Endothelial cell (in vitro differentiated cells): ENCODE measurements around the gene CALR. TPM values are rescaled to one million over a fixed set of nuclear protein-coding genes. Genes with fewer than 3 reads are reported as not detected.

ENCODE experiments used
- DNase-seq: peaks from one replicate; pipeline ENCODE4 v3.0.0; 2021; ENCODE audit warnings: low spot score
- H3K27ac Mint-ChIP-seq: one replicate; pipeline ENCODE4 v1.8.0; 2021; ENCODE audit warnings: mixed read lengths, inconsistent platforms; ENCODE audit not compliant: unreplicated experiment
- H3K27me3 Mint-ChIP-seq: one replicate; pipeline ENCODE4 v1.8.0; 2021; ENCODE audit warnings: mild to moderate bottlenecking, moderate library complexity, mixed read lengths, inconsistent platforms; ENCODE audit not compliant: unreplicated experiment
- H3K36me3 Mint-ChIP-seq: one replicate; pipeline ENCODE4 v1.8.0; 2021; ENCODE audit warnings: mild to moderate bottlenecking, low read depth, mixed read lengths, inconsistent platforms; ENCODE audit not compliant: unreplicated experiment
- H3K4me1 Mint-ChIP-seq: one replicate; pipeline ENCODE4 v1.8.0; 2021; ENCODE audit warnings: mild to moderate bottlenecking, mixed read lengths, inconsistent platforms; ENCODE audit not compliant: unreplicated experiment
- H3K4me3 Mint-ChIP-seq: one replicate; pipeline ENCODE4 v1.8.0; 2021; ENCODE audit warnings: mild to moderate bottlenecking, mixed read lengths, inconsistent platforms; ENCODE audit not compliant: unreplicated experiment
- H3K9me3 Mint-ChIP-seq: one replicate; pipeline ENCODE4 v1.8.0; 2021; ENCODE audit warnings: mixed read lengths, inconsistent platforms; ENCODE audit not compliant: unreplicated experiment
- total RNA-seq: library from RNA; stranded (reverse); fragmentation: NEBNext Ultra II Directional; extraction: Animal tissue kit (Norgen Biotek cat#: 25700); gene quantifications from one replicate; pipeline ENCODE4 v1.2.1, GENCODE V29; 2021; ENCODE audit not compliant: unreplicated experiment
- TF ChIP-seq, protein P1 (sequence below): fragments of 200-600 bp; sonication (generic); IDR thresholded peaks from one replicate; pipeline ENCODE4 v1.5.0; 2021; ENCODE audit warnings: antibody characterized with exemption; ENCODE audit not compliant: unreplicated experiment

CALR gene
- total RNA-seq, 1 donor from 2014 or later = 963 TPM

DNA sequence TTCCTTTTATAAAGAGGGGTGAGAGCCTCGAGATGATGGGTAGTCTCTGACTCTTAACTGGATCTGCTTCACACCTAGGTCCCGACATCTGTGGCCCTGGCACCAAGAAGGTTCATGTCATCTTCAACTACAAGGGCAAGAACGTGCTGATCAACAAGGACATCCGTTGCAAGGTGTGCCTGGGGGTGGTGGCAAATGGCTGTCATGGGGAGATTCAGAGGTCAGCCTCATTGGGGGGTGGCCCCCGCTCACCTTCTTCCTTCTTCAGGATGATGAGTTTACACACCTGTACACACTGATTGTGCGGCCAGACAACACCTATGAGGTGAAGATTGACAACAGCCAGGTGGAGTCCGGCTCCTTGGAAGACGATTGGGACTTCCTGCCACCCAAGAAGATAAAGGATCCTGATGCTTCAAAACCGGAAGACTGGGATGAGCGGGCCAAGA is 1.6 kb downstream of the CALR start:
- TF ChIP-seq, protein P1, sequence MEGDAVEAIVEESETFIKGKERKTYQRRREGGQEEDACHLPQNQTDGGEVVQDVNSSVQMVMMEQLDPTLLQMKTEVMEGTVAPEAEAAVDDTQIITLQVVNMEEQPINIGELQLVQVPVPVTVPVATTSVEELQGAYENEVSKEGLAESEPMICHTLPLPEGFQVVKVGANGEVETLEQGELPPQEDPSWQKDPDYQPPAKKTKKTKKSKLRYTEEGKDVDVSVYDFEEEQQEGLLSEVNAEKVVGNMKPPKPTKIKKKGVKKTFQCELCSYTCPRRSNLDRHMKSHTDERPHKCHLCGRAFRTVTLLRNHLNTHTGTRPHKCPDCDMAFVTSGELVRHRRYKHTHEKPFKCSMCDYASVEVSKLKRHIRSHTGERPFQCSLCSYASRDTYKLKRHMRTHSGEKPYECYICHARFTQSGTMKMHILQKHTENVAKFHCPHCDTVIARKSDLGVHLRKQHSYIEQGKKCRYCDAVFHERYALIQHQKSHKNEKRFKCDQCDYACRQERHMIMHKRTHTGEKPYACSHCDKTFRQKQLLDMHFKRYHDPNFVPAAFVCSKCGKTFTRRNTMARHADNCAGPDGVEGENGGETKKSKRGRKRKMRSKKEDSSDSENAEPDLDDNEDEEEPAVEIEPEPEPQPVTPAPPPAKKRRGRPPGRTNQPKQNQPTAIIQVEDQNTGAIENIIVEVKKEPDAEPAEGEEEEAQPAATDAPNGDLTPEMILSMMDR = no peak
- peaks cover 8% of the 10 kb centered on the region for H3K27me3 Mint-ChIP-seq
- DNase-seq = no peak
- H3K4me1 Mint-ChIP-seq = peaks cover 38% of the 10 kb centered on the region
- no peaks in the 10 kb centered on the region for H3K9me3 Mint-ChIP-seq
- peaks cover 41% of the 10 kb centered on the region for H3K36me3 Mint-ChIP-seq
- H3K27ac Mint-ChIP-seq = no peak overlapping the region
- H3K4me3 Mint-ChIP-seq = peak overlapping the region; percentile 100

DNA sequence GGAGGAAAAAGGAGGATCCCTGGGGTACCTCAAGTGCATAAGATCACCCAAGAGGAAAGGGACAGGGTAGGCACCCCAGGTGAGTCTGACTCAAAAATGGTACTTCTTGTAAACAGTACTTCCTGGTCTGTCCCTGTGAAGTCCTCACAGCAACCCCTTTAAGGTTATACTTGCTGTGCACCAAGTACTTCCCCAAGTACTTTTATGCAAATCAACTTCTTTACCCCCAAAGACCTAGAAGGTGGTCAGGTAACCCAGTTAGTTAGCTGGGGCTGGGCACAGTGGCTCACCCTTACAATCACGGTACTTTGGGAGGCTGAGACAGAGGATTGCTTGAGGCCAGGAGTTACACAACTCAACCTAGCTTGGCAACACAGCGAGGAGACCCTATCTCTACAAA is 2.5 kb downstream of the CALR start:
- Mint-ChIP-seq H3K36me3 (peaks cover 41% of the 10 kb centered on the region), H3K27me3 (peaks cover 14% of the 10 kb centered on the region)

DNA sequence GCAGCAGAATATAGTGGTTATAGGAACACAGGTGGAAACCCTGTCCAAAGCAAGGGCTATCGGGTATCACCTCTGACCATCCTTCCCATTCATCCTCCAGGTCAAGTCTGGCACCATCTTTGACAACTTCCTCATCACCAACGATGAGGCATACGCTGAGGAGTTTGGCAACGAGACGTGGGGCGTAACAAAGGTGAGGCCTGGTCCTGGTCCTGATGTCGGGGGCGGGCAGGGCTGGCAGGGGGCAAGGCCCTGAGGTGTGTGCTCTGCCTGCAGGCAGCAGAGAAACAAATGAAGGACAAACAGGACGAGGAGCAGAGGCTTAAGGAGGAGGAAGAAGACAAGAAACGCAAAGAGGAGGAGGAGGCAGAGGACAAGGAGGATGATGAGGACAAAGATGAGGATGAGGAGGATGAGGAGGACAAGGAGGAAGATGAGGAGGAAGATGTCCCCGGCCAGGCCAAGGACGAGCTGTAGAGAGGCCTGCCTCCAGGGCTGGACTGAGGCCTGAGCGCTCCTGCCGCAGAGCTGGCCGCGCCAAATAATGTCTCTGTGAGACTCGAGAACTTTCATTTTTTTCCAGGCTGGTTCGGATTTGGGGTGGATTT is 5.1 kb downstream of the CALR start:
- Mint-ChIP-seq H3K9me3 (no peaks in the 10 kb centered on the region), H3K36me3 (peaks cover 50% of the 10 kb centered on the region), H3K27ac (peak overlapping the region; percentile 16), H3K27me3 (peaks cover 14% of the 10 kb centered on the region), H3K4me3 (peak overlapping the region; percentile 37), H3K4me1 (peaks cover 39% of the 10 kb centered on the region)
- TF ChIP-seq, protein P1 = no peak
- DNase-seq = no peak

More for the DNA sequence above, 2.5 kb downstream of the CALR start:
- H3K9me3 Mint-ChIP-seq = no peaks in the 10 kb centered on the region
- H3K27ac Mint-ChIP-seq = no peak overlapping the region
- DNase-seq = no peak
- H3K4me3 Mint-ChIP-seq = peak overlapping the region; percentile 100
- TF ChIP-seq, protein P1 = no peak
- peaks cover 38% of the 10 kb centered on the region for H3K4me1 Mint-ChIP-seq

DNA sequence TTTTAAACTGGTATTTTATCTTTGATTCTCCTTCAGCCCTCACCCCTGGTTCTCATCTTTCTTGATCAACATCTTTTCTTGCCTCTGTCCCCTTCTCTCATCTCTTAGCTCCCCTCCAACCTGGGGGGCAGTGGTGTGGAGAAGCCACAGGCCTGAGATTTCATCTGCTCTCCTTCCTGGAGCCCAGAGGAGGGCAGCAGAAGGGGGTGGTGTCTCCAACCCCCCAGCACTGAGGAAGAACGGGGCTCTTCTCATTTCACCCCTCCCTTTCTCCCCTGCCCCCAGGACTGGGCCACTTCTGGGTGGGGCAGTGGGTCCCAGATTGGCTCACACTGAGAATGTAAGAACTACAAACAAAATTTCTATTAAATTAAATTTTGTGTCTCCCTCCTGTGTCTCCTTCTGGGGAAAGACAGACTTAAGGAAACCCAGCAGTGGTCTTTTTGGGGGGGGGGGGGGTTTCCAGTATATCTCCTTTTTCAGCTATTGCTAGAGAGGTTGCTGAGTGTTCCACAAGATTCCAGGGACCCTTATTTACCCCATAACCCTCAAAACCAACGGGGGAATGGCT is 5.8 kb downstream of the CALR start:
- peak overlapping the region; percentile 57 for H3K27ac Mint-ChIP-seq
- no peak for DNase-seq
- H3K4me3 Mint-ChIP-seq = peak overlapping the region; percentile 37
- H3K9me3 Mint-ChIP-seq = no peaks in the 10 kb centered on the region
- H3K27me3 Mint-ChIP-seq = peaks cover 12% of the 10 kb centered on the region
- peaks cover 46% of the 10 kb centered on the region for H3K36me3 Mint-ChIP-seq
- peaks cover 33% of the 10 kb centered on the region for H3K4me1 Mint-ChIP-seq
- TF ChIP-seq, protein P1 = no peak

DNA sequence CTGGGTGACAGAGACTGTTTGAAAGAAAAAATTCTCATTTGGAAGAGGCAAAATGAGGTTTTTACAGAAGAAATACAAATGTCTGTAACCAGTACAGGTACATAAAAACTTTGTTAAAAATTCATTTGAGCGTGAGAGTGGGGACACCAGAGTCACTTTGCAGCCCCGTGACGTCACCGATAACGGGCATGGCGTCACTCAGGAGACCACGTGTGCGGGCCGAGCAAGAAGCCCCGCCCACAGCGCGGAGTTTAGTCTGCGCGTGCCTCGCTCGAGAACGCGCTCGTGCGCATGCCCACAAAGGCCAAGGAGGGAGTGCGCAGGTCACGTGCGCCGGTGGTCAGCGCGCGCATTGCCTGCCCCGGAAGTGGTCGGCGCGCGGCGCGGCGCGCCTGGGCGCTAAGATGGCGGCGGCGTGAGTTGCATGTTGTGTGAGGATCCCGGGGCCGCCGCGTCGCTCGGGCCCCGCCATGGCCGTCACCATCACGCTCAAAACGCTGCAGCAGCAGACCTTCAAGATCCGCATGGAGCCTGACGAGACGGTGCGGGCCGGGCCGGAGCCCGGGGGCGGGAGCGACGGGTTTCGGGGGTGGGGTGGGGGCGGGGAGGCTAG is 7.2 kb downstream of the CALR start, which contains the start of gene RAD23A:
Gene RAD23A, plus strand, starts transcription at position 384 of the 613 bp plus-strand sequence. Its CDS starts 87 bp downstream, at position 471.
- peak; percentile 98 for DNase-seq
- Mint-ChIP-seq H3K4me3 (peak within 1 kb of the TSS; percentile 95), H3K4me1 (peaks cover 19% of the 10 kb centered on the region), H3K27me3 (peaks cover 12% of the 10 kb centered on the region), H3K36me3 (peaks cover 41% of the 10 kb centered on the region), H3K27ac (peak within 1 kb of the TSS; percentile 96), H3K9me3 (no peaks in the 10 kb centered on the region)
- TF ChIP-seq, protein P1 = no peak
